Measurements from ENCODE around the gene KCMF1.

The KCMF1 gene

DNA sequence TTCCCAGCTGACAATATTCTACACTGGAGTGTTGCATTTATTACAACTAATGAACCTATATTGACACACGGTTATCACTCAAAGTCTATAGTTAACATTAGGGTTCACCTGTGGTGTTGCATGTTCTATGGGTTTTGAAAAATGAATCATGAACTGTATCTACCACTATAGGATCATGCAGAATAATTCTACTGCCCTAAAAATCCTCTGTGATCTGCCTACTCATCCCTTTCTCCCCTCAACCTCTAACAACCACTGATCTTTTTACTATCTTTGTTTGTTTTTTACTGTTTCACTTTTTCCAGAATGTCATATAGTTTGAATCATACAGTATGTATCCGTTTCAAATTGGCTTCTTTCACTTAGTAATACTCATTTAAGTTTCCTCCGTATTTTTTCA is 114.6 kb downstream of the KCMF1 start:
- DNase-seq (ENCODE audit: insufficient read length, low spot score): no peak

DNA sequence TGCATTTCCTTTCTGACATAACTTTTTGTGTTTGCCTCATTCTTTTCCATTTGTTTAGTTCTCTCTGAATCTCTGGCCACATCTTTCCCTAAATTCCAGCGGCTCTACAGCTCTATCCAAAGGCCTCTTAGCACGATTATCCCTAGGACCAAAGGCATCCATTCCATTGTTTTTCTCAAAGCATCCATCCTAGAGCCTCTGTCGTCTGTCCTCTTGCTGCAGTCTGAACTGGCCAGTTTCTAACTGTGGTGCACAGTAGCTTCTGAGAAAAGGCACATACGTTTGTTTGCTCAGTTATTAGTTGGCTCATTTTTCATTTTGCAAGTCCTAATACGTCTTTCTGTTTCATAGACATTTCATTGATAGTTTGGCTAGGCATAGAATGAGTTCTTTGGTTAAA is 116.6 kb downstream of the KCMF1 start:
- DNase-seq (ENCODE audit: insufficient read length, low spot score): no peak
- FAIRE-seq: no peak
- no peak for TF ChIP-seq POLR2A (IDR thresholded peaks at IDR 0.05; ENCODE audit: low read depth, low read length)

More for the DNA sequence above, 114.6 kb downstream of the KCMF1 start:
- no peak for TF ChIP-seq POLR2A (IDR thresholded peaks at IDR 0.05; ENCODE audit: low read depth, low read length)
- FAIRE-seq: no peak

DNA sequence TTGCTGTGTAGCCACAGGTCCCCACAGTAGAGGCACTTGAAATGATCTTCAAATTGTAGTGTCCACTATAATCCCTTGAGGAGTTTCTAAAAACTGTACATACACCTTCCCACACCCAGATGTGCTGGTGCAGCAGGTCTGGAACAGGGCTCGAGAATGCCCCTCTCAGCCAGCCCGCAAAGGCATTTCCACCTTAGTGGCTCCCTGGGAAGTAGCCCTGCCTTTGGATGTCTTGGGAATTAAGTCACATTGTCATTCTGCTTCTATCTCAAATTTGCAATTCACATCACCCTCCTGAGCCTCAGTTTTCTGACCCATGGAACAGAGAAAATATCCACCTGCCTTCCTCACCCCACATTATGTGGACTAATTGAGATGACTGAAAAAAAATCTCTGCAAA is 118.0 kb downstream of the KCMF1 start:
- FAIRE-seq: no peak
- DNase-seq (ENCODE audit: insufficient read length, low spot score): no peak
- no peak for TF ChIP-seq POLR2A (IDR thresholded peaks at IDR 0.05; ENCODE audit: low read depth, low read length)

- no peak for TF ChIP-seq POLR2A (IDR thresholded peaks at IDR 0.05; ENCODE audit: low read depth, low read length)
- DNase-seq (ENCODE audit: insufficient read length, low spot score): no peak
- FAIRE-seq: no peak
Measured at GRCh38 chr2:85089585-85089984, 118.6 kb downstream of the KCMF1 start.

DNA sequence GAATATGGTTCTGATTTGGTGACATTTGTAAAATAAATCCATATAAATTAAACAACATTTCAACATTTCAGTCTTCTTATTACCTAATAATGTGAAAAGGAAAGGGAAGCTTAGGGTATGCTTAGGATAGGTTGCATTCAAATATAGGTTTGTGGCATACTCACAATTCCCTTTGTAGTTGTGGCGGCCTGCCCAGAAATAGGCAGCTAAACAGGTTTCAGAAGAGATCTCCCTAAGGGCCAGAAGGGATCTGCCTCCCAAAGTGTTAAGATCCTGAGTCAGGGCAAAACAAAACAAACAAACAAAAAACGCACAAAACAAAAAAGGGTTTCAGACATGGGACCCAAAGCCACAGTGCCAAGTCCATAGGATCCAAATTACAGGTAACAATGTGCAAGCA is 120.9 kb downstream of the KCMF1 start:
- no peak for FAIRE-seq

DNA sequence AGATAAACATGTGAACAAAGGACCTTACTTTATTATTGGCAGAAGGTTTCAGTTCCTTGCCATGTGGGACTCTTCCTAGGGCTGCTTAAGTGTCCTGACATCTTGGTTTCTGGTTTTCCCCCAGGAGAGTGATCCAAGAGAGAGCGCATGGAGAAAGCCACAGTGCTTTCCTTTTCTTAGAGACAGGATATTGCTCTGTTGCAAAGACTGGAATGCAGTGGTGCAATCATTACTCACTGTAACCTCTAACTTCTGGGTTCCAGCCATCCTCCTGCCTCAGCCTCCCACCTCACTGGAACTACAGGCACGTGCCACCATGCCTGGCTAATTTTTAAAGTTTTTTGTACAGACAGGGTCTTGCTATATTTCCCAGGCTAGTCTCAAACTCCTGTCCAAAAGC is 124.1 kb downstream of the KCMF1 start:
- no peak for FAIRE-seq
- no peak for DNase-seq (ENCODE audit: insufficient read length, low spot score)
- no peak for TF ChIP-seq POLR2A (IDR thresholded peaks at IDR 0.05; ENCODE audit: low read depth, low read length)

More for the DNA sequence above, 120.9 kb downstream of the KCMF1 start:
- DNase-seq (ENCODE audit: insufficient read length, low spot score): no peak
- no peak for TF ChIP-seq POLR2A (IDR thresholded peaks at IDR 0.05; ENCODE audit: low read depth, low read length)

GRCh38 chr2:85096616-85097015 is 125.7 kb downstream of the KCMF1 start:
- TF ChIP-seq POLR2A (IDR thresholded peaks at IDR 0.05; ENCODE audit: low read depth, low read length): no peak
- FAIRE-seq (no peak), DNase-seq (ENCODE audit: insufficient read length, low spot score) (no peak)

DNA sequence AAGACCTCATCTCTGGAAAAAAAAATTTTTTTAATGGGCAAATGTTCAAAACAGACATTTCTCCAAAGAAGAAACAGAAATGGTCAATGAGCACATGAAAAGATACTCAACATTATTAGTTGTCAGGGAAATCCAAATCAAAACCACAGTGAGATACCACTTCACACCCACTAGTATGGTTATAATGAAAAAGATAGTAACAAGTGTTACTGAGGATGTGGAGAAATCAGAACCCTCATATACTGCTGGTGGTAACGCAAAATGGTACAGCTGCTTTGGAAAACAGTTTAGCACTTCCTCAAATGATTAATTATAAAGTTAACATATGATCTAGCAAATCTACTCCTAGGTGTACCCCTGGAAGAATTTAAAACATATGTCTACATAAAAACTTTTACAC is 133.3 kb downstream of the KCMF1 start:
- FAIRE-seq (no peak), DNase-seq (ENCODE audit: insufficient read length, low spot score) (no peak)
- TF ChIP-seq POLR2A (IDR thresholded peaks at IDR 0.05; ENCODE audit: low read depth, low read length): no peak

DNA sequence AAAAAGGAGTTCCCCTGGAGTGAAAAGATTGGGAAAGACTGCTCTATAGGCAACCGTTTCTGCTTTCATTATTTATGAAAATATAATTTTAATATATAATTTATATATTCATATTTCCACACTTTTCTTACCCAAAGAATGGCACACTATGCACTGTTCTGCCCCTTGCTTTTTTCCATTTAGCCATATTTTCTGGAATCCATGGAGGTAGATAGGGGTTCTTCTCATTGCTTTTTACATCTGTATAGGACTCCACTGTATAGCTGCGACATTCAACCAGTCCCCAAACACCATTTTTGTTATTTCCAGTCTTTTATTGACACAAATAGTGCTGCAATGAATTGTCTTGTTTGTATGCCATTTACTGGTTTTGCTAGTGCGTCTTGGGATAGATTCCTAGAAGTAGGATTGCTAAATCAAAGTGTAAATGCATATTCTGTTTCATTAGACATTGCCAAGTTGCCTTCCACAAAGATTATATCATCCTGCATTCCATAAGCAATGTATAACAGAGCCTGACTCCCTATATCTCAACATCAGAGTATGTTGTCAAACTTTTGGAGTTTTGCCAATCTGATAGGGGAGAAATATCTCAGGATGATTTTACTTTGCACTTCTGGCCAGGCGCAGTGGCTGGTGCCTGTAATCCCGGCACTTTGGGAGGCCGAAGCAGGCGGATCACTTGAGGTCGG is 135.7 kb downstream of the KCMF1 start:
- FAIRE-seq (no peak), DNase-seq (ENCODE audit: insufficient read length, low spot score) (no peak)
- TF ChIP-seq POLR2A (IDR thresholded peaks at IDR 0.05; ENCODE audit: low read depth, low read length): no peak

All from H54 (cell line).